Esophagus muscularis mucosa (tissue), 3 donors: ENCODE results near the gene LTBP1.

Experiments used
- POLR2A ChIP-seq: fragments of 450-650 bp; IDR thresholded peaks from one replicate; pipeline ENCODE4 v1.6.1; 2017; ENCODE audit warnings: antibody characterized with exemption, moderate library complexity, mild to moderate bottlenecking, low read depth
- POLR2AphosphoS5 ChIP-seq, 2 donors: sonication (generic); formaldehyde crosslinking; IDR thresholded peaks; one replicate each; pipeline ENCODE4 v1.6.1; 2017; ENCODE audit warnings: antibody characterized with exemption in 2 of 2
- TF ChIP-seq, protein P1 (sequence below), 3 experiments: fragments of 200-600 bp in 2 of 3; fragments of 450-650 bp in 1 of 3; sonication (generic) in 2 of 3; IDR thresholded peaks; one replicate each; pipeline ENCODE4 v1.5.1; 2017 to 2019; ENCODE audit warnings: antibody characterized with exemption in 3 of 3, mild to moderate bottlenecking in 2 of 3, moderate library complexity in 1 of 3

DNA sequence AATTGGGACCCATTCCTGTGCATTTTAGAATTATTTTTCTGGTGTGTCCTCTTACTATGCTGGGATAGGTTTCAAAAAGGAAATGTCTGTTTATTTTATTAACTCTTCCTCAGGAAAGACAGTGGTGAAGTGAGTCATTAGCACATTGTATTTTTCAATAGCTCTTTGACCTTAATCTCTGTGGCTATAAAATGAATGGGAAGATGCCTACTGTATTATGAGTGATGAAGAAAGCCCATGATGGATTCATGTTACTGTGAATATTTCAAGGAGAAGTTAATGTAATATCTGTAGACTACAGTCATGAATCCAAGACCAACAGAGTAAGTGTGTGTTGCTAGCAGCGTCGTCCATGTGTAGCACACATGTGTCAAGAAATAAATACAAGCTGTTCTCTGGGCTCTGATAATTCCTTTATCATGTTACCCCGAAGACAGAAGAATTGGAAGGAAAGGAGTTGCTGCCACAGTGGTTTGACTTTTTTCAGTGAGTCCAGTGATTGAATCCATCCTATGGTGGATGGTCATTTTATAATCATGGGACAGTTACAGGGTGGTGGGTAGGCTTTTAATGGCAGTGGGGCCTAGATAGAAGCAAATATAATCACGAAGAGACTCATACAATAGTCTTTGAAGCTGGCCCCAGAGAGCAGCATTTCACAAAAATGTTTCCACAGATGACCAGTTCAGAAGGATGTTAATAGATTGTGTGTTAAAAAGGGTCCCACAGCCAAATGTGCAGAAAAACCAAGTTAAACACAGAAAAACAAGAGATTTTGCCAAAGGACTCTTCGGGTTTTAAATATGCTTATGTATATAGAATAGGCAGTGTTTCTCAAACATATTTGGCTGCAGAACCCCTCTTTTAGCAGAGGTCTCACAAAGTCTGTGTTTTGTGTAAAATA is 290.0 kb downstream of the LTBP1 start:
- TF ChIP-seq POLR2A, result no peak
- TF ChIP-seq, protein P1, sequence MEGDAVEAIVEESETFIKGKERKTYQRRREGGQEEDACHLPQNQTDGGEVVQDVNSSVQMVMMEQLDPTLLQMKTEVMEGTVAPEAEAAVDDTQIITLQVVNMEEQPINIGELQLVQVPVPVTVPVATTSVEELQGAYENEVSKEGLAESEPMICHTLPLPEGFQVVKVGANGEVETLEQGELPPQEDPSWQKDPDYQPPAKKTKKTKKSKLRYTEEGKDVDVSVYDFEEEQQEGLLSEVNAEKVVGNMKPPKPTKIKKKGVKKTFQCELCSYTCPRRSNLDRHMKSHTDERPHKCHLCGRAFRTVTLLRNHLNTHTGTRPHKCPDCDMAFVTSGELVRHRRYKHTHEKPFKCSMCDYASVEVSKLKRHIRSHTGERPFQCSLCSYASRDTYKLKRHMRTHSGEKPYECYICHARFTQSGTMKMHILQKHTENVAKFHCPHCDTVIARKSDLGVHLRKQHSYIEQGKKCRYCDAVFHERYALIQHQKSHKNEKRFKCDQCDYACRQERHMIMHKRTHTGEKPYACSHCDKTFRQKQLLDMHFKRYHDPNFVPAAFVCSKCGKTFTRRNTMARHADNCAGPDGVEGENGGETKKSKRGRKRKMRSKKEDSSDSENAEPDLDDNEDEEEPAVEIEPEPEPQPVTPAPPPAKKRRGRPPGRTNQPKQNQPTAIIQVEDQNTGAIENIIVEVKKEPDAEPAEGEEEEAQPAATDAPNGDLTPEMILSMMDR (IDR thresholded peaks at IDR 0.05), result no peak
- no peak for TF ChIP-seq POLR2AphosphoS5 (IDR thresholded peaks at IDR 0.05)
